ENCODE measurements around the gene DHX32.

DHX32 gene

GRCh38 chr10:125797994-125798662 lies 83.0 kb downstream of the DHX32 start:
- H3K79me2 ChIP-seq (ENCODE audit: control insufficient read depth, insufficient read depth, low read length): no peaks in the 10 kb centered on the region
- no peak overlapping the region for H2BK120ac ChIP-seq (ENCODE audit: low read depth, low read length)
- H3K27ac ChIP-seq (ENCODE audit: low read depth, low read length): no peak overlapping the region
- H2AK5ac ChIP-seq (ENCODE audit: low read length): no peak overlapping the region
- no peak overlapping the region for H3K23ac ChIP-seq (ENCODE audit: low read length)
- no peaks in the 10 kb centered on the region for H3K4me1 ChIP-seq (ENCODE audit: control insufficient read depth, low read depth, low read length)
- H2BK15ac ChIP-seq (replicated peaks; ENCODE audit: low read depth): no peak overlapping the region
- H3K4me3 ChIP-seq (ENCODE audit: low read length): no peak overlapping the region
- no peak overlapping the region for H3K9ac ChIP-seq (ENCODE audit: low read length)
- H3K4ac ChIP-seq (ENCODE audit: low read depth, low read length): no peak overlapping the region
- H4K8ac ChIP-seq (ENCODE audit: low read depth, low read length): no peak overlapping the region
- no peak overlapping the region for H3K4me2 ChIP-seq (ENCODE audit: low read length)
- WGBS (ENCODE audit: extremely low coverage, insufficient coverage, low lambda C conversion rate): no CpG with 5 or more reads among the region's 5 CpGs
- H3K27me3 ChIP-seq (ENCODE audit: insufficient read depth, low read length, poor library complexity): no peaks in the 10 kb centered on the region
- DNase-seq: no peak
- no peak overlapping the region for H3K56ac ChIP-seq (ENCODE audit: low read length)
- H3K18ac ChIP-seq (ENCODE audit: low read length): no peak overlapping the region
- peaks cover 2% of the 10 kb centered on the region for H3K36me3 ChIP-seq (ENCODE audit: control insufficient read depth, insufficient read depth, low read length)
- H3K79me1 ChIP-seq (ENCODE audit: low read length): no peaks in the 10 kb centered on the region
- H2BK5ac ChIP-seq (ENCODE audit: low read length): no peak overlapping the region
- no peak overlapping the region for H4K5ac ChIP-seq (ENCODE audit: low read length)

- Histone ChIP-seq H2BK120ac (ENCODE audit: low read depth, low read length) (no peak overlapping the region), H3K4me2 (ENCODE audit: low read length) (no peak overlapping the region), H2BK5ac (ENCODE audit: low read length) (no peak overlapping the region), H3K36me3 (ENCODE audit: control insufficient read depth, insufficient read depth, low read length) (peaks cover 2% of the 10 kb centered on the region), H2AK5ac (ENCODE audit: low read length) (no peak overlapping the region), H3K9ac (ENCODE audit: low read length) (no peak overlapping the region), H3K18ac (ENCODE audit: low read length) (no peak overlapping the region), H3K4me3 (ENCODE audit: low read length) (no peak overlapping the region), H3K23ac (ENCODE audit: low read length) (no peak overlapping the region), H3K27ac (ENCODE audit: low read depth, low read length) (no peak overlapping the region), H4K5ac (ENCODE audit: low read length) (no peak overlapping the region), H4K8ac (ENCODE audit: low read depth, low read length) (no peak overlapping the region), H3K4ac (ENCODE audit: low read depth, low read length) (no peak overlapping the region), H3K79me1 (ENCODE audit: low read length) (no peaks in the 10 kb centered on the region), H3K27me3 (ENCODE audit: insufficient read depth, low read length, poor library complexity) (no peaks in the 10 kb centered on the region), H3K79me2 (ENCODE audit: control insufficient read depth, insufficient read depth, low read length) (no peaks in the 10 kb centered on the region), H2BK15ac (replicated peaks; ENCODE audit: low read depth) (no peak overlapping the region), H3K4me1 (ENCODE audit: control insufficient read depth, low read depth, low read length) (no peaks in the 10 kb centered on the region), H3K56ac (ENCODE audit: low read length) (no peak overlapping the region)
- WGBS (ENCODE audit: extremely low coverage, insufficient coverage, low lambda C conversion rate): no CpG with 5 or more reads among the region's 8 CpGs
- no peak for DNase-seq
Observed at GRCh38 chr10:125797424-125797823, 83.7 kb downstream of the DHX32 start.

- Histone ChIP-seq H3K23ac (ENCODE audit: low read length) (no peak overlapping the region), H3K79me2 (ENCODE audit: control insufficient read depth, insufficient read depth, low read length) (no peaks in the 10 kb centered on the region), H4K8ac (ENCODE audit: low read depth, low read length) (no peak overlapping the region), H2AK5ac (ENCODE audit: low read length) (no peak overlapping the region), H4K5ac (ENCODE audit: low read length) (no peak overlapping the region), H3K56ac (ENCODE audit: low read length) (no peak overlapping the region), H2BK120ac (ENCODE audit: low read depth, low read length) (no peak overlapping the region), H2BK15ac (replicated peaks; ENCODE audit: low read depth) (no peak overlapping the region), H3K4me1 (ENCODE audit: control insufficient read depth, low read depth, low read length) (no peaks in the 10 kb centered on the region), H3K4me2 (ENCODE audit: low read length) (no peak overlapping the region), H3K4ac (ENCODE audit: low read depth, low read length) (no peak overlapping the region), H2BK5ac (ENCODE audit: low read length) (no peak overlapping the region), H3K9ac (ENCODE audit: low read length) (no peak overlapping the region), H3K27ac (ENCODE audit: low read depth, low read length) (no peak overlapping the region), H3K36me3 (ENCODE audit: control insufficient read depth, insufficient read depth, low read length) (peaks cover 2% of the 10 kb centered on the region), H3K4me3 (ENCODE audit: low read length) (no peak overlapping the region), H3K27me3 (ENCODE audit: insufficient read depth, low read length, poor library complexity) (no peaks in the 10 kb centered on the region), H3K18ac (ENCODE audit: low read length) (no peak overlapping the region), H3K79me1 (ENCODE audit: low read length) (no peaks in the 10 kb centered on the region)
- 100% methylated on average over 1 of the region's 8 CpGs for WGBS (ENCODE audit: extremely low coverage, insufficient coverage, low lambda C conversion rate)
- DNase-seq: no peak
Observed at GRCh38 chr10:125795637-125796190, 85.4 kb downstream of the DHX32 start.

- Histone ChIP-seq H2AK5ac (ENCODE audit: low read length) (no peak overlapping the region), H3K4me1 (ENCODE audit: control insufficient read depth, low read depth, low read length) (no peaks in the 10 kb centered on the region), H3K56ac (ENCODE audit: low read length) (no peak overlapping the region), H3K4me2 (ENCODE audit: low read length) (no peak overlapping the region), H2BK5ac (ENCODE audit: low read length) (no peak overlapping the region), H3K79me1 (ENCODE audit: low read length) (no peaks in the 10 kb centered on the region), H3K79me2 (ENCODE audit: control insufficient read depth, insufficient read depth, low read length) (no peaks in the 10 kb centered on the region), H3K27me3 (ENCODE audit: insufficient read depth, low read length, poor library complexity) (no peaks in the 10 kb centered on the region), H3K4me3 (ENCODE audit: low read length) (no peak overlapping the region), H3K36me3 (ENCODE audit: control insufficient read depth, insufficient read depth, low read length) (peaks cover 2% of the 10 kb centered on the region), H2BK120ac (ENCODE audit: low read depth, low read length) (no peak overlapping the region), H3K23ac (ENCODE audit: low read length) (no peak overlapping the region), H3K4ac (ENCODE audit: low read depth, low read length) (no peak overlapping the region), H3K27ac (ENCODE audit: low read depth, low read length) (no peak overlapping the region), H2BK15ac (replicated peaks; ENCODE audit: low read depth) (no peak overlapping the region), H4K8ac (ENCODE audit: low read depth, low read length) (no peak overlapping the region), H4K5ac (ENCODE audit: low read length) (no peak overlapping the region), H3K18ac (ENCODE audit: low read length) (no peak overlapping the region), H3K9ac (ENCODE audit: low read length) (no peak overlapping the region)
- no CpG with 5 or more reads among the region's 2 CpGs for WGBS (ENCODE audit: extremely low coverage, insufficient coverage, low lambda C conversion rate)
- no peak for DNase-seq
Observed at GRCh38 chr10:125795128-125795527, 86.0 kb downstream of the DHX32 start.

- Histone ChIP-seq H3K18ac (ENCODE audit: low read length) (no peak overlapping the region), H3K56ac (ENCODE audit: low read length) (no peak overlapping the region), H3K79me2 (ENCODE audit: control insufficient read depth, insufficient read depth, low read length) (no peaks in the 10 kb centered on the region), H3K4me2 (ENCODE audit: low read length) (no peak overlapping the region), H3K4me3 (ENCODE audit: low read length) (no peak overlapping the region), H2BK120ac (ENCODE audit: low read depth, low read length) (no peak overlapping the region), H3K9ac (ENCODE audit: low read length) (no peak overlapping the region), H3K4me1 (ENCODE audit: control insufficient read depth, low read depth, low read length) (no peaks in the 10 kb centered on the region), H3K27me3 (ENCODE audit: insufficient read depth, low read length, poor library complexity) (no peaks in the 10 kb centered on the region), H3K4ac (ENCODE audit: low read depth, low read length) (no peak overlapping the region), H4K5ac (ENCODE audit: low read length) (no peak overlapping the region), H3K79me1 (ENCODE audit: low read length) (no peaks in the 10 kb centered on the region), H2BK15ac (replicated peaks; ENCODE audit: low read depth) (no peak overlapping the region), H3K36me3 (ENCODE audit: control insufficient read depth, insufficient read depth, low read length) (peaks cover 2% of the 10 kb centered on the region), H3K27ac (ENCODE audit: low read depth, low read length) (no peak overlapping the region), H4K8ac (ENCODE audit: low read depth, low read length) (no peak overlapping the region), H2AK5ac (ENCODE audit: low read length) (no peak overlapping the region), H3K23ac (ENCODE audit: low read length) (no peak overlapping the region), H2BK5ac (ENCODE audit: low read length) (no peak overlapping the region)
- DNase-seq: no peak
- WGBS (ENCODE audit: extremely low coverage, insufficient coverage, low lambda C conversion rate): no CpG with 5 or more reads among the region's 14 CpGs
Observed at GRCh38 chr10:125792342-125793300, 88.5 kb downstream of the DHX32 start.
